Mucosa of rectum (tissue), 2 donors: ENCODE data around the gene GPR143.
"Not testable (repeated sequence)": the region's sequence is repeated elsewhere in the genome, so short reads cannot be mapped to it uniquely, and the experiment has no call there.

Experiments used
- H3K27ac ChIP-seq, 2 donors: one replicate each; pipeline ENCODE4 v1.7.0; 2013; ENCODE audit warnings: inconsistent platforms in 2 of 2, low read depth in 2 of 2, low read length in 2 of 2
- H3K27me3 ChIP-seq, 2 donors: one replicate each; pipeline ENCODE4 v1.7.0; 2013; ENCODE audit warnings: low read length in 2 of 2; ENCODE audit not compliant: control insufficient read depth in 2 of 2, insufficient read depth in 2 of 2
- H3K36me3 ChIP-seq, 2 donors: one replicate each; pipeline ENCODE4 v1.7.0; 2013; ENCODE audit warnings: low read length in 2 of 2; ENCODE audit not compliant: control insufficient read depth in 2 of 2, insufficient read depth in 2 of 2
- H3K4me1 ChIP-seq, 2 donors: one replicate each; pipeline ENCODE4 v1.7.0; 2013; ENCODE audit warnings: low read length in 2 of 2, mild to moderate bottlenecking in 1 of 2; ENCODE audit not compliant: control insufficient read depth in 2 of 2, insufficient read depth in 2 of 2
- H3K4me3 ChIP-seq, 2 donors: one replicate each; pipeline ENCODE4 v1.7.0; 2013; ENCODE audit warnings: low read length in 2 of 2
- H3K9ac ChIP-seq, 2 donors: one replicate each; pipeline ENCODE4 v1.7.0; 2013; ENCODE audit warnings: low read length in 2 of 2, low read depth in 1 of 2, mild to moderate bottlenecking in 1 of 2
- H3K9me3 ChIP-seq, 2 donors: one replicate each; pipeline ENCODE4 v1.7.0; 2013; ENCODE audit warnings: low read length in 2 of 2; ENCODE audit not compliant: control insufficient read depth in 2 of 2
- donor health status: healthy.
- donor health status: Normal muscosa, but diverticular disease.

Gene GPR143

GRCh38 chrX:9765737-9766097 is at the start of gene GPR143:
Gene GPR143, minus strand, starts transcription at chrX:9765847. Its CDS starts 30 bp downstream, at chrX:9765817.
- Histone ChIP-seq H3K9ac (no peak within 1 kb of the TSS), H3K27me3 (no peaks in the 10 kb centered on the region), H3K27ac (no peak within 1 kb of the TSS), H3K9me3 (no peaks in the 10 kb centered on the region), H3K36me3 (no peaks in the 10 kb centered on the region), H3K4me1 (no peaks in the 10 kb centered on the region), H3K4me3 (no peak within 1 kb of the TSS)

GRCh38 chrX:9811086-9811485 is 45.4 kb upstream of the GPR143 start:
- not testable (repeated sequence) for H3K27me3 ChIP-seq, H3K4me1 ChIP-seq, H3K36me3 ChIP-seq, H3K9me3 ChIP-seq, H3K4me3 ChIP-seq, H3K27ac ChIP-seq, H3K9ac ChIP-seq

DNA sequence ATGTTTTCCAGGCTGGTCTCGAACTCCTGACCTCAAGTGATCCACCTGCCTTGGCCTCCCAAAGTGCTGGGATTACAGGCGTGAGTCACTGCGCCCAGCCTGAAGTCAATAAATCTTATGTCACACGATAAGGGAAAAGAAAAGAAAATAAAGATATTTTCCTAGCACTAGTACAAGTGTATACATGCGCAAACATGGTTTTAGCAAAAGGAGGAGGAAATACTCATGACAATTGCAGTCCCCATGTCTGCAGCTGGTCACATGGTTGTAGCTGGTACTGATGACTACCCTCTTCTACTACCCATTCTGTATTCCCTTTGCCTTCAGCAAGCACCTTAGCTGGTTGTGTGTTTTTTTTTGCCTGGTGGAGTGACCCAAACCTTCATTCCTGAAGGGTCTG is 44.2 kb upstream of the GPR143 start:
- not testable (repeated sequence) for H3K9me3 ChIP-seq, H3K36me3 ChIP-seq, H3K27ac ChIP-seq, H3K4me1 ChIP-seq, H3K4me3 ChIP-seq, H3K9ac ChIP-seq, H3K27me3 ChIP-seq

DNA sequence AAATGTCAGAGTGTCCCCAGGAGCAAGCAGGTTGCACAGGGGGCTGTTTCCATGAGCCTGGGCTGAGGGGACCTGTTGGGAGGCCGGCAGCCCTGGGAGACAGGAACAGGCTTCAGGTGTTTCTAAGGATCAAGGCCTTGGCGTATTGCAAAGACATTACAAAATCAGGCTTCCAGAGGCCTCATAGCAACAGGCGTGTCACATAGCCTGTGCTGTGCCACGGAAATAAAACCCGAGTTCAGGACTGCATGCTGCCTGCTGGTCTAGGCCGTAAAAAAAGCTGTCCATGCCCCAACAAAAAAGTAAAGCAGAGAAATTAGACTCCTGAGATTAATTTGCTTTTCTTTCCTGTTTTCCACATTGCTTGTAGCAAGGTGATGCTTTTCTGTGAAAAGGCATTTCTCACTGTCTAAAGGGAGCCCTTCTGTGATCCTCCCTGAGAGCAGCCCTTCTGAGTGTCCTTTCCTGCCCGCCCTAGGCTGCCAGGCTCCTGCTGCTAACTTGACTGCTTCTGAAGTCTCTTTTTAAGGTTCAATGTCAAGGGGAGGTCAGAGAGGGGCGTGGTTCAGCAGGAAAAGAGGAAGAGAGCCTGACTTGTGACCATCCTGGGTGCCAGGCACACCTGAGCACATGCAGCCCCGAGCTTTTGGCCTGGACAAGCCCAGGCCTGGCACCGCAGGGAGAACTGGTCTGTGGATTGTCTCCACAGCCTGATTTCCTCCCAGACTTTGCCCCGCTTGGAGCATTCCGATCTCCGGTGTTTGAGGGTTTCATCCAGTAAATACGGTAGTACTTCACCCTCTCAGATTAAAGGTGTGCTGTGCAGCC is 41.9 kb upstream of the GPR143 start:
- Histone ChIP-seq H3K4me3 (no peak overlapping the region), H3K4me1 (no peaks in the 10 kb centered on the region), H3K36me3 (no peaks in the 10 kb centered on the region), H3K27ac (peak overlapping the region; percentile 47 to 52), H3K9me3 (no peaks in the 10 kb centered on the region), H3K9ac (no peak overlapping the region), H3K27me3 (no peaks in the 10 kb centered on the region)

DNA sequence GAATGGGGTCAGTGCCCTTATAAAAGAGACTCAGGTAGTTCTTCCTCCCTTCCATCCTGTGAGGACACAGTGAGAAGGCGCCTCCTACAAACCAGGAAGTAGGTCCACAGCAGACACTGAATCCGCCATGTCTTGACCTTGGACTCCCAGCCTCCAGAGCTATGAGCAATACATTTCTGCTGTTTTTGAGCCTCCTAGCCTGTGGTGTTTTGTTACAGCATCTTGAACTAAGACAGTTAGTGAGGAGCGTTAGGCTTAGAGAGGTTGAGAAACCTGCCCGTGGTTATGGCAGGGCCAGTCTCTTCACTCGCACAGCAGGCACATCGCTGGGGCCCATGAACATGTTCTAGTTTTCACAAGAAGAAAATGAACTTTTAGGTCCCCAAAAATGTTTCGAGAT is 40.3 kb upstream of the GPR143 start:
- H3K27me3 ChIP-seq = no peaks in the 10 kb centered on the region
- H3K27ac ChIP-seq = no peak overlapping the region
- H3K9ac ChIP-seq = no peak overlapping the region
- H3K9me3 ChIP-seq = no peaks in the 10 kb centered on the region
- H3K36me3 ChIP-seq = no peaks in the 10 kb centered on the region
- no peak overlapping the region for H3K4me3 ChIP-seq
- no peaks in the 10 kb centered on the region for H3K4me1 ChIP-seq

DNA sequence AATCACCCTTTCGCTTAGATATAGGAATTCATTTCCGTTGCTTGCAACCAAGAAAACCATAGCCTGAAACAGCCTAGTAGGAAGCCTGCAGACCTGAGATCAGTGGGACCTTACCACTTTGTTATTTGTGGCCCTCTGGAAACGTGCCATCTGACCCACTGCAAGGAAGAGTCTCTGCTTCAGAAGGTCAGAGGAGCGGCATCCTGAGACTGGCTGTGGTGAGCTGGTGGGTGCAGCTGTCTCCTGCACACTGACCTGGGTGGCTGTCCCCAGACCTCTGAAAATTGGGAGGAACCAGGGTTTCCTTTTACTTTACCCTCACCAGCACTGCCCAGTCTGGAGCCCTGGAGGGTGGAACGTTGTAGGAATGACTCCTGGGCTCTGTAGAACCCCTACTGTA is 38.8 kb upstream of the GPR143 start:
- Histone ChIP-seq H3K4me1 (no peaks in the 10 kb centered on the region), H3K9me3 (peaks cover 0 to 4% of the 10 kb centered on the region in 2 donors), H3K4me3 (no peak overlapping the region), H3K36me3 (no peaks in the 10 kb centered on the region), H3K27ac (no peak overlapping the region), H3K9ac (no peak overlapping the region), H3K27me3 (no peaks in the 10 kb centered on the region)

GRCh38 chrX:9802737-9803136 is 37.1 kb upstream of the GPR143 start:
- Histone ChIP-seq H3K27me3 (no peaks in the 10 kb centered on the region), H3K4me1 (no peaks in the 10 kb centered on the region), H3K9ac (no peak overlapping the region), H3K27ac (no peak overlapping the region), H3K4me3 (no peak overlapping the region), H3K9me3 (peaks cover 0 to 4% of the 10 kb centered on the region in 2 donors), H3K36me3 (no peaks in the 10 kb centered on the region)

DNA sequence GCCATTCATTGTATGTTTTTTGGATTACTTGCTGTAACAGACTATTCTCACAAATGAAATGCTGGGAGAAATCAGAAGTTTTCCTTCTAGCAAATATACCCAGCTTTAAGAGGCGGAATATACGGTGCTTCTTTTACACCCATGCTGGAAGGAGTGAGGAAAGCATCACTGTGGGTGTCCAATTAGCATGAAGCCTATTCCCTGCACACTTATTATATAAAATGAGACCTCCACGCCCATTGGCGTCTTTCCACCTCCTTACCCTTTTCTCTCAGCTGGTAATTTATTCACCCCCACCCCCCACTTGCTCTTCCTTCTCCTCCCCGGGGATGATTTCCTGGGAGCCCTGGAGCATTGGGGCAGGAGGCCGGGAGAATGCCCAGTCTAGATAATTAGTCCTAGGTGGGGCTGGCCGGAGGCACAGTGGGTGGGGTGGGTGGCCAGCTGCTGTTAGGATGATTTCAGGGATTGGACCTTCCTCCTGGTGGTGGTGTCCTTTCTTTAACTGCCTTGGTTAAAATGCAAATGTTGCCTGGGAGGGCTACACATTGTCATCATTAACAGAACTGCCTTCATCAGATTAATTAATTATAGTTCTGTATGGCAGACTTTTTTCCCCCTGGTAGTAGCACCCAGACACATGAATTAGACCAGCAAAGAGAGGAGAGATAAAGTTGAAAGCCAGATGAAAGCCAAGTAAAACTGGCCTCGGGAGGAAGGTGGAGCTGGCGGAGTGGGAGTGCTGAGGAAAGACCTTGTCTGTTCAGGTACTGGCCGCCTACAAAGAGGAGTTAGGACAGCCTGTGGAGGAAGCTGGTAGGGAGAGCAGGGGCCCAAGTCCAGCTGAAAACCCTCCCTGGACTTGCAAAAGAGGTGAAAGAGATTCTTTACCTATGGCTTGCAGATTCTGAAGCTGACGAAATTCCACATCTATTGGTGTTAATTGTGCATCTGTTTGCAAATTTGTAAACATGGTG is 32.0 kb upstream of the GPR143 start:
- H3K9me3 ChIP-seq = peaks cover 0 to 4% of the 10 kb centered on the region in 2 donors
- H3K4me1 ChIP-seq = peaks cover 0 to 4% of the 10 kb centered on the region in 2 donors
- no peak overlapping the region for H3K9ac ChIP-seq
- no peak overlapping the region for H3K4me3 ChIP-seq
- H3K36me3 ChIP-seq = no peaks in the 10 kb centered on the region
- H3K27ac ChIP-seq = no peak overlapping the region
- H3K27me3 ChIP-seq = no peaks in the 10 kb centered on the region

GRCh38 chrX:9794495-9794894 is 28.8 kb upstream of the GPR143 start:
- Histone ChIP-seq H3K27me3 (peaks cover 0 to 5% of the 10 kb centered on the region in 2 donors), H3K27ac (no peak overlapping the region), H3K9me3 (no peaks in the 10 kb centered on the region), H3K4me1 (peaks cover 0 to 4% of the 10 kb centered on the region in 2 donors), H3K4me3 (no peak overlapping the region), H3K9ac (no peak overlapping the region), H3K36me3 (no peaks in the 10 kb centered on the region)

DNA sequence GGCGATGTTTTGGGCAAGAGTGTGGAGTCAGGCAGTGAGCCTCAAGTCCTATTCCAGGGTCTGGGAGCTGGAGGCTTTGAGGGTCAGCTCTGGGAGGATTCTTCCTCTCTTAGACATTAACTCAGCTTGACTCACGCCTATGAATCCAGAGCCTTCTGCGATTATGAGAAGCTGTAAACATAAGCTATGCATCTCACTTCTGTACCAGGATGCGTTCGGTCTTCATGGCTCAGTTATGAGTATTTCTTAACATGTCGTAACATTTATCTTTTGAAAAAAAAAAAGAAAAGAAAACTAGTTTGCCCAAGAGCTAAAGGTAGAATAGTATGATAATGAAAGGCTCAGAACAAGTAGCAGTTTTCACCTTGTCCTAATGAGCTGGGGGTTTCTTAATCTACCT is 25.2 kb upstream of the GPR143 start:
- Histone ChIP-seq H3K27me3 (peaks cover 0 to 12% of the 10 kb centered on the region in 2 donors), H3K9ac (no peak overlapping the region)

More for the DNA sequence above, 25.2 kb upstream of the GPR143 start:
- Histone ChIP-seq H3K27ac (no peak overlapping the region), H3K4me3 (no peak overlapping the region), H3K9me3 (no peaks in the 10 kb centered on the region), H3K4me1 (peaks cover 0 to 9% of the 10 kb centered on the region in 2 donors), H3K36me3 (no peaks in the 10 kb centered on the region)
